ENCODE results near the gene GALNT10.

DNA sequence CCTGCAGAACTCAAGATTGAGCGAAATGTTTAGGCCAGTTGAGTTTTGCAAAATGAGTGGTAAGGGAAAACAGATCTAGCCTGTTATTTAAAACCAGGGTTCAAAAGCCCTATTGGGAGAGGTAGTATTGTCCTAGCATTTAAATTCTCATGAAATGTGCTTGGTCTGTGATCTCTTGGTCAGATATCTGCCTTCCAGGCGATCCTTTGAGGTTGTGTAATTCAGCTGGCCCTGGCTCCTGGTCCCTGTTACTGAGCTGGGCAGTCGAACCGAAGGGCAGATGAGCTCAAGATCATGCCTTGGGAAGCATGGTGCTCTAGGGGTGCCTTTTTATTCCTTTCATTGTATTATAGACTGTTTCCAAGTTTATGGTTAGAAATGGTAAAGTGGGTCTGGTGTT lies 269.6 kb downstream of the GALNT10 start:
- no peak for TF ChIP-seq SP1 (IDR thresholded peaks at IDR 0.05; ENCODE audit: low read depth)
- TF ChIP-seq POLR2AphosphoS5 (IDR thresholded peaks at IDR 0.05; ENCODE audit: low read depth, low read length) = no peak
- TF ChIP-seq, protein P1, sequence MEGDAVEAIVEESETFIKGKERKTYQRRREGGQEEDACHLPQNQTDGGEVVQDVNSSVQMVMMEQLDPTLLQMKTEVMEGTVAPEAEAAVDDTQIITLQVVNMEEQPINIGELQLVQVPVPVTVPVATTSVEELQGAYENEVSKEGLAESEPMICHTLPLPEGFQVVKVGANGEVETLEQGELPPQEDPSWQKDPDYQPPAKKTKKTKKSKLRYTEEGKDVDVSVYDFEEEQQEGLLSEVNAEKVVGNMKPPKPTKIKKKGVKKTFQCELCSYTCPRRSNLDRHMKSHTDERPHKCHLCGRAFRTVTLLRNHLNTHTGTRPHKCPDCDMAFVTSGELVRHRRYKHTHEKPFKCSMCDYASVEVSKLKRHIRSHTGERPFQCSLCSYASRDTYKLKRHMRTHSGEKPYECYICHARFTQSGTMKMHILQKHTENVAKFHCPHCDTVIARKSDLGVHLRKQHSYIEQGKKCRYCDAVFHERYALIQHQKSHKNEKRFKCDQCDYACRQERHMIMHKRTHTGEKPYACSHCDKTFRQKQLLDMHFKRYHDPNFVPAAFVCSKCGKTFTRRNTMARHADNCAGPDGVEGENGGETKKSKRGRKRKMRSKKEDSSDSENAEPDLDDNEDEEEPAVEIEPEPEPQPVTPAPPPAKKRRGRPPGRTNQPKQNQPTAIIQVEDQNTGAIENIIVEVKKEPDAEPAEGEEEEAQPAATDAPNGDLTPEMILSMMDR (IDR thresholded peaks at IDR 0.05 in 2 of 3, conservative IDR thresholded peaks at IDR 0.05 in 1 of 3; ENCODE audit: borderline replicate concordance in 1 of 3, insufficient read depth in 1 of 3, low read depth in 2 of 3, low read length in 2 of 3) = no peak
- TF ChIP-seq, protein P2, sequence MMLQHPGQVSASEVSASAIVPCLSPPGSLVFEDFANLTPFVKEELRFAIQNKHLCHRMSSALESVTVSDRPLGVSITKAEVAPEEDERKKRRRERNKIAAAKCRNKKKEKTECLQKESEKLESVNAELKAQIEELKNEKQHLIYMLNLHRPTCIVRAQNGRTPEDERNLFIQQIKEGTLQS (IDR thresholded peaks at IDR 0.05) = no peak
- TF ChIP-seq JUND (IDR thresholded peaks at IDR 0.05) = no peak
- TF ChIP-seq EZH2phosphoT487 (IDR thresholded peaks at IDR 0.05; ENCODE audit: borderline replicate concordance) = no peak
- TF ChIP-seq ZFX (IDR thresholded peaks at IDR 0.05) = no peak
- TF ChIP-seq CBX3 (IDR thresholded peaks at IDR 0.05; ENCODE audit: low read depth) = no peak
- no peak for TF ChIP-seq EZH2 (IDR thresholded peaks at IDR 0.05)
- TF ChIP-seq, protein P3, sequence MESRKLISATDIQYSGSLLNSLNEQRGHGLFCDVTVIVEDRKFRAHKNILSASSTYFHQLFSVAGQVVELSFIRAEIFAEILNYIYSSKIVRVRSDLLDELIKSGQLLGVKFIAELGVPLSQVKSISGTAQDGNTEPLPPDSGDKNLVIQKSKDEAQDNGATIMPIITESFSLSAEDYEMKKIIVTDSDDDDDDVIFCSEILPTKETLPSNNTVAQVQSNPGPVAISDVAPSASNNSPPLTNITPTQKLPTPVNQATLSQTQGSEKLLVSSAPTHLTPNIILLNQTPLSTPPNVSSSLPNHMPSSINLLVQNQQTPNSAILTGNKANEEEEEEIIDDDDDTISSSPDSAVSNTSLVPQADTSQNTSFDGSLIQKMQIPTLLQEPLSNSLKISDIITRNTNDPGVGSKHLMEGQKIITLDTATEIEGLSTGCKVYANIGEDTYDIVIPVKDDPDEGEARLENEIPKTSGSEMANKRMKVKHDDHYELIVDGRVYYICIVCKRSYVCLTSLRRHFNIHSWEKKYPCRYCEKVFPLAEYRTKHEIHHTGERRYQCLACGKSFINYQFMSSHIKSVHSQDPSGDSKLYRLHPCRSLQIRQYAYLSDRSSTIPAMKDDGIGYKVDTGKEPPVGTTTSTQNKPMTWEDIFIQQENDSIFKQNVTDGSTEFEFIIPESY (IDR thresholded peaks at IDR 0.05; ENCODE audit: extremely low read depth, insufficient replicate concordance, low read length) = no peak
- no peak for TF ChIP-seq CEBPB (IDR thresholded peaks at IDR 0.05; ENCODE audit: low read depth)
- no peak for TF ChIP-seq FOSL1 (IDR thresholded peaks at IDR 0.05; ENCODE audit: low read depth)
- TF ChIP-seq POLR2A (IDR thresholded peaks at IDR 0.05; ENCODE audit: borderline replicate concordance, extremely low read depth, insufficient read depth, insufficient read length) = no peak

Data from HCT116 (cell line).